HT-29 (cell line): ENCODE measurements around the gene TEX54. TPM values are rescaled to one million over a fixed set of nuclear protein-coding genes. Genes with fewer than 3 reads are reported as not detected.

Experiments
- DNase-seq: peaks from one replicate; pipeline ENCODE4 v3.0.0-alpha.2; 2015; ENCODE audit warnings: low spot score
- small RNA-seq: library from RNA; depleted of rRNA; stranded (forward); fragments of <200 nt; gene quantifications from one replicate; pipeline ENCODE3, GENCODE V24; 2014
- total RNA-seq: library from RNA; depleted of rRNA; stranded (reverse); fragments of >200 nt; shearing (Covaris generic); gene quantifications from 2 replicates; pipeline ENCODE4 v1.2.3, GENCODE V29; 2014; rRNA removed

Gene TEX54
- total RNA-seq, 1 experiment from 2014 or later, result 0.61 TPM

DNA sequence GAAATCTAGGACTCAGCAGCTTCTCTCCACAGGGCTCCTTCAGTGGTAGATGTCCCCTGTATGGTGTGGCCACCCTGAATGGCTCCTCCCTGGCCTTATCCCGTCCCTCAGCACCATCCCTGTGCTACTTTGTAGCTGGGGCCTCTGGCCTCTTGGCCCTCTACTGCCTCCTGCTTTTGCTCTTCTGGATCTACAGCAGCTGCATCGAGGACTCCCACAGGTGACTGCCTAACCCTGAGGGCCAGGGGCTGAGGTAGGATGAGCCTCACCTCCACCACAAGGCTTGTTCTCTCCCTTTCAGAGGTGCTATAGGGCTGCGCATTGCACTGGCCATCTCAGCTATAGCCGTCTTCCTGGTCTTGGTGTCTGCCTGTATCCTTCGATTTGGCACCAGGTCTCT, 43.6 kb downstream of the TEX54 start:
- no peak for DNase-seq

DNA sequence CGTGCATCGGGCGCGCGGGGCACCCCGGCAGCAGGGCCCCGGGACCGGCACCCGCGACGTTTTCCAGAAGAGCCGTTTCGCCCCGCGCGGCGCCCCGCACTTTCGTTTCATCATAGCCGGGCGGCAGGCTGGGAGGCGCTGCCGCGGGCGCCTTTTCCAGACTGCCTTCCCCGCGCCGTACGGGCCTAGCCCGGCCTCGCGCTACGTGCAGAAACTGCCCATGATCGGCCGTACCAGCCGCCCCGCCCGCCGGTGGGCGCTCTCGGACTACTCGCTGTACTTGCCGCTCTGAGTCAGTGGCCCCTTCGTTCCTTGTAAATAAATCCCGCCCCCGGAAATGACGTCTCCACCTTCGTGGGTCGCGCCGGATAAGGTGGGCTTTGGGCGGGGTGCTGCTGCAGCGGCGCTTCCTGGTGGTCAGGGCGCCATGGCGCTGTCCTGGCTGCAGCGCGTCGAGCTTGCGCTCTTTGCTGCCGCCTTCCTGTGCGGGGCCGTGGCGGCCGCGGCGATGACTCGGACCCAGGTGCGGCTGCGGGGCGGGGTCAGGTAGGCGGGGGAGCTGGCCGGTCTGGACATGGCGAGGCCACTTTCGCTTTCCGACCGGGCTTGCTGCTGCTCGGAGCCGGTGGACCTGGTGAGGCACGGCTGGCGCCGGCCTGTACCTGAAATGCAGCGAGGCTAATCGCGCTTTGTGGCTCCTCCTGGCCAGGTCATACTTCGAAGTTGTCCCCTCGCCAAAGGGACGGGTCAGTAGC, 45.5 kb downstream of the TEX54 start, which contains the start of gene TMEM179B:
TMEM179B (plus strand) TSS at position 398 of the 755 bp plus-strand sequence; CDS start at position 428, 30 bp downstream.
- DNase-seq, result peak; percentile 99

DNA sequence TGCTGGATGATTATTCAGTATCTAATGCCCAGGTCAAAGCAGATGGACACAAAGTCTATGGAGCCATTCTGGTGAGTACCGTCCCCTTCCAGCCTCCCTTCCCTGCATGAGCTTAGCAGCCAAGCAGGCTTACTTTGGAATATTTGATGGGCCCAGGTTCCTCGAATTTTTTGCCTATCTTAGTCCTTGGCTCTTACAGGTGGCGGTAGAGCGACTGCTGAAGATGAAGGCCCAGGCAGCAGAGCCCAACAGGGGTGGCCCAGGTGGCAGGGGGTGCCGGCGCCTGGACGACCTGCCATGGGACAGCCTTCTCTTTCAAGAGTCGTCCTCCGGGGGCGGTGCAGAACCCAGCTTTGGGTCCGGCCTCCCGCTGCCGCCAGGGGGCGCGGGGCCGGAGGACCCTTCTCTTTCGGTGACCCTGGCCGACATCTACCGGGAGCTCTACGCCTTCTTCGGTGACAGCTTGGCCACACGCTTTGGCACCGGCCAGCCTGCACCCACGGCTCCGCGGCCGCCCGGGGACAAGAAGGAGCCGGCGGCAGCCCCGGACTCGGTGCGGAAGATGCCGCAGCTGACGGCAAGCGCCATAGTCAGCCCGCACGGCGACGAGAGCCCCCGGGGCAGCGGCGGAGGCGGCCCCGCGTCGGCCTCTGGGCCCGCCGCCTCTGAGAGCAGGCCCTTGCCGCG, 46.2 kb downstream of the TEX54 start:
- DNase-seq, result peak; percentile 94

DNA sequence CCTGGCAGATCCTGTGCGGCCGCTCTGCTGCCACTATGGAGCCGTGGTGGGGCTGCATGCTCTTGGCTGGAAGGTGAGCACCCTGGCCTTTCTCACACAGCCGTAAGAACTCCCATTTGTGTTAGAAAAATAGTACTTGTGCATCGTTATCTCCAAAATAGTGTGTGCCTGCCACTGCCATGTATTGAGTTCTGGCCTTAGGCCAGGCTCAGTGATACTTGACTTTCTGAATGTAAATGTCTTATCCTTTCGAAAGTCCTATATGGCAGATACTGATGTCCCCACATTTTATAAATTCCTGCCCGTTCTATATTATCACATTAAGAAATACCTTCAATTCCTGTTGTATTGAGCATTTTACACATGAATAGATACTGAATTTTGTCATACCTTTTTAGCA, 49.9 kb downstream of the TEX54 start:
- no peak for DNase-seq

Small RNAs within 50 kb of the gene (small RNA-seq; reads per million reads assigned to genes)
- gene MIR6514 (not detected), gene RF00099 (not detected), gene RNU6-118P (not detected), gene SNORD22 (not detected), gene SNORD26 (not detected), gene SNORD27 (not detected), gene SNORD28 (not detected), gene SNORD30 (54.9 reads per million, percentile 96 among the genes with 10 or more reads in this experiment)

Other genes with a start within 250 kb of the TEX54 start
- 19.3 and 25.1 TPM in 2 replicates for gene TUT1, start 241.3 kb downstream of the TEX54 start, total RNA-seq
- 223 and 229 TPM in 2 replicates for gene MTA2, start 231.0 kb downstream of the TEX54 start, total RNA-seq
- gene EML3, start 220.1 kb downstream of the TEX54 start, total RNA-seq, result 72.3 and 72.5 TPM in 2 replicates
- 10.9 and 13.6 TPM in 2 replicates for gene ROM1, start 219.6 kb downstream of the TEX54 start, total RNA-seq
- 63.1 and 82.8 TPM in 2 replicates for gene B3GAT3, start 210.9 kb downstream of the TEX54 start, total RNA-seq
- gene GANAB, start 186.2 kb downstream of the TEX54 start, total RNA-seq, result 257 and 314 TPM in 2 replicates
- gene INTS5, start 179.5 kb downstream of the TEX54 start, total RNA-seq, result 44.6 and 47.4 TPM in 2 replicates
- 272 and 322 TPM in 2 replicates for gene C11orf98, start 167.6 kb downstream of the TEX54 start, total RNA-seq
- 24.5 and 25.2 TPM in 2 replicates for gene CSKMT, start 167.5 kb downstream of the TEX54 start, total RNA-seq
- gene UQCC3, start 161.2 kb downstream of the TEX54 start, total RNA-seq, result 124 and 141 TPM in 2 replicates
- gene LBHD1, start 160.6 kb downstream of the TEX54 start, total RNA-seq, result 11.3 and 13.3 TPM in 2 replicates
- gene UBXN1, start 153.8 kb downstream of the TEX54 start, total RNA-seq, result 247 and 265 TPM in 2 replicates
- 0.50 TPM in 1 of 2 replicates, not detected in the other for gene LRRN4CL, start 143.3 kb downstream of the TEX54 start, total RNA-seq
- gene BSCL2, start 125.4 kb downstream of the TEX54 start, total RNA-seq, result 147 and 161 TPM in 2 replicates
- not detected in 2 replicates for gene GNG3, start 125.2 kb downstream of the TEX54 start, total RNA-seq
- 12.2 and 12.3 TPM in 2 replicates for gene HNRNPUL2, start 105.4 kb downstream of the TEX54 start, total RNA-seq
- gene TTC9C, start 104.4 kb downstream of the TEX54 start, total RNA-seq, result 32.4 and 45.5 TPM in 2 replicates
- gene ZBTB3, start 78.7 kb downstream of the TEX54 start, total RNA-seq, result 10.6 and 13.1 TPM in 2 replicates
- 138 and 141 TPM in 2 replicates for gene POLR2G, start 71.3 kb downstream of the TEX54 start, total RNA-seq
- gene TAF6L, start 61.4 kb downstream of the TEX54 start, total RNA-seq, result 57.9 and 71.7 TPM in 2 replicates
- 87.6 and 114 TPM in 2 replicates for gene TMEM179B, start 45.4 kb downstream of the TEX54 start, total RNA-seq
- gene TMEM223, start 40.8 kb downstream of the TEX54 start, total RNA-seq, result 77.3 and 79.3 TPM in 2 replicates
- gene NXF1, start 27.4 kb downstream of the TEX54 start, total RNA-seq, result 24.4 and 31.7 TPM in 2 replicates
- 64.6 and 80.6 TPM in 2 replicates for gene STX5, start 790 bp downstream of the TEX54 start, total RNA-seq
- gene WDR74, start 6.7 kb upstream of the TEX54 start, total RNA-seq, result 183 and 191 TPM in 2 replicates
- gene SLC3A2, start 48.1 kb upstream of the TEX54 start, total RNA-seq, result 418 and 438 TPM in 2 replicates
- 0.18 TPM in 1 of 2 replicates, not detected in the other for gene CHRM1, start 88.5 kb upstream of the TEX54 start, total RNA-seq
- not detected in 2 replicates for gene SLC22A6, start 152.1 kb upstream of the TEX54 start, total RNA-seq
- not detected in 2 replicates for gene SLC22A8, start 183.0 kb upstream of the TEX54 start, total RNA-seq